MG63 (cell line): ENCODE data around the gene KCNIP4. TPM values are rescaled to one million over a fixed set of nuclear protein-coding genes. Genes with fewer than 3 reads are reported as not detected.
A peak's percentile ranks its signal among the peaks of the same experiment; 100 is the strongest.
"Not testable (repeated sequence)": the region's sequence is repeated elsewhere in the genome, so short reads cannot be mapped to it uniquely, and the experiment has no call there.

Experiments used
- DNase-seq: peaks from one replicate; pipeline ENCODE4 v3.0.0-alpha.2; 2020
- H3K27me3 ChIP-seq: fragments of 250-450 bp; sonication (Bioruptor Pico); 2 replicates; pipeline ENCODE4 v1.5.1; 2020; ENCODE audit warnings: mild to moderate bottlenecking, moderate library complexity
- H3K36me3 ChIP-seq: fragments of 250-450 bp; sonication (Bioruptor Pico); 2 replicates; pipeline ENCODE4 v1.5.1; 2020; ENCODE audit warnings: mild to moderate bottlenecking, moderate library complexity
- H3K4me3 ChIP-seq: fragments of 250-450 bp; sonication (Bioruptor Pico); 2 replicates; pipeline ENCODE4 v1.5.1; 2020; ENCODE audit warnings: mild to moderate bottlenecking, moderate library complexity
- H3K9me3 ChIP-seq: fragments of 250-450 bp; sonication (Bioruptor Pico); 2 replicates; pipeline ENCODE4 v1.5.1; 2020; ENCODE audit warnings: mild to moderate bottlenecking, moderate library complexity
- total RNA-seq: library from RNA; depleted of rRNA; stranded (reverse); fragments of >200 nt; shearing (Covaris generic); gene quantifications from 2 replicates; pipeline ENCODE4 v1.2.3, GENCODE V29; 2014; ENCODE audit warnings: low replicate concordance; rRNA removed

KCNIP4 gene
- not detected in 2 replicates for total RNA-seq

- no peaks in the 10 kb centered on the region for H3K36me3 ChIP-seq
- DNase-seq: peak; percentile 4
- H3K9me3 ChIP-seq: no peaks in the 10 kb centered on the region
- H3K27me3 ChIP-seq: no peaks in the 10 kb centered on the region
- H3K4me3 ChIP-seq: peak within 1 kb of the TSS; percentile 25; the same call in 1 of the 2 replicates
Measured at GRCh38 chr4:21948347-21949072, at the start of gene KCNIP4. KCNIP4 (minus strand) TSS chr4:21948772.

GRCh38 chr4:21996618-21997017 is 48.0 kb upstream of the KCNIP4 start:
- H3K27me3 ChIP-seq, H3K9me3 ChIP-seq, DNase-seq, H3K36me3 ChIP-seq, H3K4me3 ChIP-seq: not testable (repeated sequence)

- peak; percentile 1 for DNase-seq
- no peaks in the 10 kb centered on the region for H3K36me3 ChIP-seq
- H3K9me3 ChIP-seq: no peaks in the 10 kb centered on the region
- H3K27me3 ChIP-seq: no peaks in the 10 kb centered on the region
- H3K4me3 ChIP-seq: no peak overlapping the region
Measured at GRCh38 chr4:21992330-21992729, 43.8 kb upstream of the KCNIP4 start.

- no peaks in the 10 kb centered on the region for H3K36me3 ChIP-seq
- H3K4me3 ChIP-seq: no peak overlapping the region
- H3K9me3 ChIP-seq: no peaks in the 10 kb centered on the region
- DNase-seq: no peak
- H3K27me3 ChIP-seq: no peaks in the 10 kb centered on the region
Measured at GRCh38 chr4:21991562-21991961, 43.0 kb upstream of the KCNIP4 start.

- H3K36me3 ChIP-seq: no peaks in the 10 kb centered on the region
- H3K4me3 ChIP-seq: no peak overlapping the region
- no peaks in the 10 kb centered on the region for H3K9me3 ChIP-seq
- peak; percentile 49 for DNase-seq
- no peaks in the 10 kb centered on the region for H3K27me3 ChIP-seq
Measured at GRCh38 chr4:21991050-21991449, 42.5 kb upstream of the KCNIP4 start.

- Histone ChIP-seq H3K4me3 (no peak overlapping the region), H3K27me3 (no peaks in the 10 kb centered on the region), H3K36me3 (no peaks in the 10 kb centered on the region), H3K9me3 (no peaks in the 10 kb centered on the region)
- DNase-seq: no peak
Measured at GRCh38 chr4:21989351-21989750, 40.8 kb upstream of the KCNIP4 start.

- H3K4me3 ChIP-seq: no peak overlapping the region
- peak; percentile 45 for DNase-seq
- H3K36me3 ChIP-seq: no peaks in the 10 kb centered on the region
- no peaks in the 10 kb centered on the region for H3K9me3 ChIP-seq
- no peaks in the 10 kb centered on the region for H3K27me3 ChIP-seq
Measured at GRCh38 chr4:21986307-21986706, 37.7 kb upstream of the KCNIP4 start.

- H3K9me3 ChIP-seq: no peaks in the 10 kb centered on the region
- no peak for DNase-seq
- no peaks in the 10 kb centered on the region for H3K36me3 ChIP-seq
- H3K27me3 ChIP-seq: no peaks in the 10 kb centered on the region
- no peak overlapping the region for H3K4me3 ChIP-seq
Measured at GRCh38 chr4:21982087-21982486, 33.5 kb upstream of the KCNIP4 start.

GRCh38 chr4:21979196-21979595 is 30.6 kb upstream of the KCNIP4 start:
- no peaks in the 10 kb centered on the region for H3K36me3 ChIP-seq
- no peak for DNase-seq

GRCh38 chr4:21976166-21976565 is 27.6 kb upstream of the KCNIP4 start:
- no peaks in the 10 kb centered on the region for H3K9me3 ChIP-seq
- no peaks in the 10 kb centered on the region for H3K36me3 ChIP-seq
- DNase-seq: no peak
- no peak overlapping the region for H3K4me3 ChIP-seq
- no peaks in the 10 kb centered on the region for H3K27me3 ChIP-seq

More at GRCh38 chr4:21979196-21979595, 30.6 kb upstream of the KCNIP4 start:
- Histone ChIP-seq H3K4me3 (no peak overlapping the region), H3K27me3 (no peaks in the 10 kb centered on the region), H3K9me3 (no peaks in the 10 kb centered on the region)

GRCh38 chr4:21973850-21974249 is 25.3 kb upstream of the KCNIP4 start:
- no peaks in the 10 kb centered on the region for H3K36me3 ChIP-seq
- no peaks in the 10 kb centered on the region for H3K27me3 ChIP-seq
- no peak for DNase-seq
- no peak overlapping the region for H3K4me3 ChIP-seq
- H3K9me3 ChIP-seq: no peaks in the 10 kb centered on the region

- Histone ChIP-seq H3K4me3 (no peak overlapping the region), H3K9me3 (no peaks in the 10 kb centered on the region), H3K36me3 (no peaks in the 10 kb centered on the region), H3K27me3 (no peaks in the 10 kb centered on the region)
- DNase-seq: no peak
Measured at GRCh38 chr4:21964762-21965319, 16.3 kb upstream of the KCNIP4 start.

- DNase-seq: no peak
- H3K4me3 ChIP-seq: no peak overlapping the region
- H3K27me3 ChIP-seq: no peaks in the 10 kb centered on the region
- no peaks in the 10 kb centered on the region for H3K9me3 ChIP-seq
- no peaks in the 10 kb centered on the region for H3K36me3 ChIP-seq
Measured at GRCh38 chr4:21962691-21963090, 14.1 kb upstream of the KCNIP4 start.

- Histone ChIP-seq H3K4me3 (no peak overlapping the region), H3K27me3 (no peaks in the 10 kb centered on the region), H3K9me3 (no peaks in the 10 kb centered on the region), H3K36me3 (no peaks in the 10 kb centered on the region)
- DNase-seq: no peak
Measured at GRCh38 chr4:21960793-21961192, 12.2 kb upstream of the KCNIP4 start.

GRCh38 chr4:21954916-21955315 is 6.3 kb upstream of the KCNIP4 start:
- H3K9me3 ChIP-seq: no peaks in the 10 kb centered on the region
- no peak for DNase-seq
- H3K36me3 ChIP-seq: no peaks in the 10 kb centered on the region
- no peak overlapping the region for H3K4me3 ChIP-seq
- H3K27me3 ChIP-seq: no peaks in the 10 kb centered on the region

GRCh38 chr4:21953653-21954052 is 5.1 kb upstream of the KCNIP4 start:
- no peaks in the 10 kb centered on the region for H3K9me3 ChIP-seq
- H3K27me3 ChIP-seq: no peaks in the 10 kb centered on the region
- no peak overlapping the region for H3K4me3 ChIP-seq
- no peak for DNase-seq
- no peaks in the 10 kb centered on the region for H3K36me3 ChIP-seq

GRCh38 chr4:21952549-21952948 is 4.0 kb upstream of the KCNIP4 start:
- H3K27me3 ChIP-seq: no peaks in the 10 kb centered on the region

GRCh38 chr4:21949073-21949457 is 493 bp upstream of the KCNIP4 start:
- H3K4me3 ChIP-seq: no peak overlapping the region
- H3K36me3 ChIP-seq: no peaks in the 10 kb centered on the region
- H3K9me3 ChIP-seq: no peaks in the 10 kb centered on the region
- DNase-seq: no peak
- no peaks in the 10 kb centered on the region for H3K27me3 ChIP-seq

More at GRCh38 chr4:21952549-21952948, 4.0 kb upstream of the KCNIP4 start:
- no peak for DNase-seq
- H3K36me3 ChIP-seq: no peaks in the 10 kb centered on the region
- H3K4me3 ChIP-seq: no peak overlapping the region
- no peaks in the 10 kb centered on the region for H3K9me3 ChIP-seq
